Esophagus muscularis mucosa (tissue), 4 donors: ENCODE measurements around the gene TSPAN31. TPM values are rescaled to one million over a fixed set of nuclear protein-coding genes. Genes with fewer than 3 reads are reported as not detected.

Source experiments
- DNase-seq: peaks from one replicate; pipeline ENCODE4 v3.0.0-alpha.2; 2017; ENCODE audit errors: extremely low spot score
- H3K27ac ChIP-seq, 4 donors: fragments of 200-600 bp; sonication (generic); replicated peaks in 1 of 4; 1 replicate in 3 of 4; 2 replicates in 1 of 4; pipeline ENCODE4 v1.5.1; 2016 to 2019; ENCODE audit warnings: mild to moderate bottlenecking in 1 of 4
- H3K27me3 ChIP-seq, 4 donors: fragments of 200-600 bp; sonication (generic); one replicate each; pipeline versions ENCODE4 v1.5.1 to v1.6.0; 2016 to 2019
- H3K36me3 ChIP-seq, 4 donors: fragments of 200-600 bp; sonication (generic); one replicate each; pipeline ENCODE4 v1.5.1; 2016 to 2019
- H3K4me1 ChIP-seq, 4 donors: fragments of 200-600 bp; sonication (generic); one replicate each; pipeline ENCODE4 v1.5.1; 2016 to 2019
- H3K4me3 ChIP-seq, 4 donors: fragments of 200-600 bp; sonication (generic); 1 replicate in 2 of 4; 2 replicates in 2 of 4; pipeline ENCODE4 v1.5.1; 2016 to 2019; ENCODE audit warnings: mild to moderate bottlenecking in 4 of 4, moderate library complexity in 1 of 4
- H3K9me3 ChIP-seq, 4 donors: fragments of 200-600 bp; sonication (generic); 1 replicate in 3 of 4; 2 replicates in 1 of 4; pipeline ENCODE4 v1.5.1; 2016 to 2019
- CTCF ChIP-seq, 3 experiments: fragments of 200-600 bp in 2 of 3; fragments of 450-650 bp in 1 of 3; sonication (generic) in 2 of 3; IDR thresholded peaks; one replicate each; pipeline ENCODE4 v1.5.1; 2017 to 2019; ENCODE audit warnings: antibody characterized with exemption in 3 of 3, mild to moderate bottlenecking in 2 of 3, moderate library complexity in 1 of 3
- EP300 ChIP-seq: sonication (generic); formaldehyde crosslinking; IDR thresholded peaks from one replicate; pipeline ENCODE4 v1.6.1; 2017; ENCODE audit warnings: antibody characterized with exemption
- POLR2A ChIP-seq: fragments of 450-650 bp; IDR thresholded peaks from one replicate; pipeline ENCODE4 v1.6.1; 2017; ENCODE audit warnings: antibody characterized with exemption, moderate library complexity, mild to moderate bottlenecking, low read depth
- POLR2AphosphoS5 ChIP-seq, 2 donors: sonication (generic); formaldehyde crosslinking; IDR thresholded peaks; one replicate each; pipeline ENCODE4 v1.6.1; 2017; ENCODE audit warnings: antibody characterized with exemption in 2 of 2
- WGBS: methylation state at CpG from one replicate; pipeline ENCODE4 v1.1.5; 2018; 5-methylcytosine and 5-hydroxymethylcytosine counted together
- intact Hi-C: fragments of 100-400 bp; cut with DNase I; formaldehyde crosslinking; loops from one replicate; pipeline ENCODE4 v1.15.1; 2023
- total RNA-seq, 4 donors: library from RNA; depleted of rRNA; stranded (reverse); fragments of >200 nt; gene quantifications; one replicate each; pipeline versions ENCODE4 v1.1.0 to v1.2.1, GENCODE V29; 2016

Gene TSPAN31
- total RNA-seq, 4 donors from 2014 or later = 34.3 to 45.1 (median 42.1) TPM

- Histone ChIP-seq H3K27ac (no peak overlapping the region), H3K9me3 (no peaks in the 10 kb centered on the region), H3K4me3 (no peak overlapping the region), H3K27me3 (peaks cover 0 to 55% (median 36%) of the 10 kb centered on the region in 4 donors), H3K36me3 (peaks cover 0 to 27% (median 16%) of the 10 kb centered on the region in 4 donors), H3K4me1 (peaks cover 21 to 33% (median 28%) of the 10 kb centered on the region in 4 donors)
- no peak for DNase-seq
- 86% methylated on average over 4 of the region's 4 CpGs for WGBS
- TF ChIP-seq POLR2A (no peak), CTCF (IDR thresholded peaks at IDR 0.05) (no peak), POLR2AphosphoS5 (IDR thresholded peaks at IDR 0.05) (no peak), EP300 (no peak)
- intact Hi-C loops = no loop called here
These were observed 16.7 kb downstream of the TSPAN31 start for GRCh38 chr12:57761391-57761998.

- peaks cover 0 to 60% (median 36%) of the 10 kb centered on the region in 4 donors for H3K27me3 ChIP-seq
- WGBS = 88% methylated on average over 2 of the region's 2 CpGs
- peaks cover 25 to 34% (median 29%) of the 10 kb centered on the region in 4 donors for H3K4me1 ChIP-seq
- H3K4me3 ChIP-seq = no peak overlapping the region
- no peaks in the 10 kb centered on the region for H3K9me3 ChIP-seq
- intact Hi-C loops = no loop called here
- no peak overlapping the region for H3K27ac ChIP-seq
- TF ChIP-seq POLR2A (no peak), EP300 (no peak), CTCF (IDR thresholded peaks at IDR 0.05) (no peak), POLR2AphosphoS5 (IDR thresholded peaks at IDR 0.05) (no peak)
- peaks cover 0 to 27% (median 16%) of the 10 kb centered on the region in 4 donors for H3K36me3 ChIP-seq
- no peak for DNase-seq
These were observed 17.6 kb downstream of the TSPAN31 start for GRCh38 chr12:57762463-57762862.

- Histone ChIP-seq H3K27ac (no peak overlapping the region), H3K27me3 (peaks cover 0 to 60% (median 36%) of the 10 kb centered on the region in 4 donors)
- intact Hi-C loops = no loop called here
These were observed 19.2 kb downstream of the TSPAN31 start for GRCh38 chr12:57763881-57764661.

GRCh38 chr12:57764662-57765002, 19.8 kb downstream of the TSPAN31 start:
- TF ChIP-seq POLR2A (no peak), EP300 (no peak), POLR2AphosphoS5 (IDR thresholded peaks at IDR 0.05) (no peak), CTCF (IDR thresholded peaks at IDR 0.05) (no peak)
- Histone ChIP-seq H3K4me3 (peak overlapping the region; percentile 41 to 60 (median 46)), H3K36me3 (peaks cover 0 to 22% (median 16%) of the 10 kb centered on the region in 4 donors), H3K4me1 (peaks cover 25 to 34% (median 29%) of the 10 kb centered on the region in 4 donors), H3K9me3 (no peaks in the 10 kb centered on the region), H3K27ac (no peak overlapping the region), H3K27me3 (peaks cover 0 to 60% (median 36%) of the 10 kb centered on the region in 4 donors)
- WGBS = 37% methylated on average over 6 of the region's 17 CpGs
- intact Hi-C loops = no loop called here
- no peak for DNase-seq

More at GRCh38 chr12:57763881-57764661, 19.2 kb downstream of the TSPAN31 start:
- Histone ChIP-seq H3K4me1 (peaks cover 25 to 34% (median 29%) of the 10 kb centered on the region in 4 donors), H3K36me3 (peaks cover 0 to 21% (median 11%) of the 10 kb centered on the region in 4 donors), H3K4me3 (peak overlapping the region in 2 of 4 donors; percentile 41 to 60), H3K9me3 (no peaks in the 10 kb centered on the region)
- TF ChIP-seq POLR2A = no peak
- no peak for TF ChIP-seq EP300
- no peak for TF ChIP-seq POLR2AphosphoS5 (IDR thresholded peaks at IDR 0.05)
- no peak for TF ChIP-seq CTCF (IDR thresholded peaks at IDR 0.05)
- WGBS = 78% methylated on average over 6 of the region's 6 CpGs
- DNase-seq = no peak
